Measurements from ENCODE around the gene NEK10. TPM values are rescaled to one million over a fixed set of nuclear protein-coding genes. Genes with fewer than 3 reads are reported as not detected.

The NEK10 gene
- total RNA-seq, 1 donor from 2014 or later, result 0.67 TPM

DNA sequence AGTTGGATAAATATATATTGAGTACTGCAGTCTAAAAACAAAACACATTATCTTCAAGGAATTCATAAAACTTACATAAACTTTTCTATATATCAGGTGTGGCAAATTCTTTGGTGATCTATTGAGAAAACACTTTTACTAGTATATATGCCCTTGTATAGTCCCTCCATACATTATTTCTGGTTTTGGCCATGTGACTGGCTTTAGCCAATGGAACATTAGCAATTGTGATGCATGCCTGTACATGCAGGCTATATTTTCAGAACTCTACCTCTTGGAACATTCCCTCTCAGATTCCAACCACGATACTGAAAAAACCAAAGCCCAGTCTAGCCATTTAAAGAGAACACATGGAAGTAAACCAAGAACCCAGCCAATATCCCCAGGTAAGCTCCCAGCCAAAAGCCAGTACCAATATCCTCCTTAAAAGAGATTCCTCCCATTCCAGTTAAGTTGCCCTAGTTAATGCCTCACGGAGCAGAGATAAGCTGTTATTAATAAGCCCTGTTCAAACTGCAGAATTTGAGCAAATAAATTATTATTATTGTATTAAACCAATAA, 152.8 kb downstream of the NEK10 start:
- Histone ChIP-seq H3K36me3 (ENCODE audit: control insufficient read depth, insufficient read depth, low read length) (no peaks in the 10 kb centered on the region), H3K27me3 (ENCODE audit: control insufficient read depth, insufficient read depth, low read length) (no peaks in the 10 kb centered on the region), H3K4me3 (ENCODE audit: low read depth, low read length) (no peak overlapping the region)
- TF ChIP-seq, protein P1, sequence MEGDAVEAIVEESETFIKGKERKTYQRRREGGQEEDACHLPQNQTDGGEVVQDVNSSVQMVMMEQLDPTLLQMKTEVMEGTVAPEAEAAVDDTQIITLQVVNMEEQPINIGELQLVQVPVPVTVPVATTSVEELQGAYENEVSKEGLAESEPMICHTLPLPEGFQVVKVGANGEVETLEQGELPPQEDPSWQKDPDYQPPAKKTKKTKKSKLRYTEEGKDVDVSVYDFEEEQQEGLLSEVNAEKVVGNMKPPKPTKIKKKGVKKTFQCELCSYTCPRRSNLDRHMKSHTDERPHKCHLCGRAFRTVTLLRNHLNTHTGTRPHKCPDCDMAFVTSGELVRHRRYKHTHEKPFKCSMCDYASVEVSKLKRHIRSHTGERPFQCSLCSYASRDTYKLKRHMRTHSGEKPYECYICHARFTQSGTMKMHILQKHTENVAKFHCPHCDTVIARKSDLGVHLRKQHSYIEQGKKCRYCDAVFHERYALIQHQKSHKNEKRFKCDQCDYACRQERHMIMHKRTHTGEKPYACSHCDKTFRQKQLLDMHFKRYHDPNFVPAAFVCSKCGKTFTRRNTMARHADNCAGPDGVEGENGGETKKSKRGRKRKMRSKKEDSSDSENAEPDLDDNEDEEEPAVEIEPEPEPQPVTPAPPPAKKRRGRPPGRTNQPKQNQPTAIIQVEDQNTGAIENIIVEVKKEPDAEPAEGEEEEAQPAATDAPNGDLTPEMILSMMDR (IDR thresholded peaks at IDR 0.05; ENCODE audit: insufficient read depth, low read length, poor library complexity, severe bottlenecking), result no peak
- no peak for DNase-seq (ENCODE audit: low read depth)

DNA sequence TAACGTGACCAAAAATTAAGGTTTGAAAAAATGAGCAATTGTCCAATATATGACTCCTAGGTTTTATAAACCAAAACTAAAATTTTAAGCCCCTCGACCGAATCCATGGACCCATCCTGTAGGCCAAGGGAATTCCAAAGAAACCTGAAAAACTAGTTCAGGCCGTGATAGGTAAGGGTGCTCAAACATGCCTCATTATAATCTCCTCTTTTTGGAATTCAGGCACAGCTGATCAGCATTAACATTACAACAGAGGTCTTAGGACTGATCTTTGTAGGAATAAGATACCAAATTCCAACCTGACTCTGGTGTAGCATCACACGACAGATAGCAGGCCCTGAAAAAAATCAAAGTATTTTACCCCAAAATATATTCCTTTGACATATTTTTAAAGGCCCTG, 155.7 kb downstream of the NEK10 start:
- TF ChIP-seq, protein P1 (IDR thresholded peaks at IDR 0.05; ENCODE audit: insufficient read depth, low read length, poor library complexity, severe bottlenecking), result no peak
- no peaks in the 10 kb centered on the region for H3K27me3 ChIP-seq (ENCODE audit: control insufficient read depth, insufficient read depth, low read length)
- DNase-seq (ENCODE audit: low read depth), result no peak
- H3K36me3 ChIP-seq (ENCODE audit: control insufficient read depth, insufficient read depth, low read length), result no peaks in the 10 kb centered on the region
- no peak overlapping the region for H3K4me3 ChIP-seq (ENCODE audit: low read depth, low read length)

DNA sequence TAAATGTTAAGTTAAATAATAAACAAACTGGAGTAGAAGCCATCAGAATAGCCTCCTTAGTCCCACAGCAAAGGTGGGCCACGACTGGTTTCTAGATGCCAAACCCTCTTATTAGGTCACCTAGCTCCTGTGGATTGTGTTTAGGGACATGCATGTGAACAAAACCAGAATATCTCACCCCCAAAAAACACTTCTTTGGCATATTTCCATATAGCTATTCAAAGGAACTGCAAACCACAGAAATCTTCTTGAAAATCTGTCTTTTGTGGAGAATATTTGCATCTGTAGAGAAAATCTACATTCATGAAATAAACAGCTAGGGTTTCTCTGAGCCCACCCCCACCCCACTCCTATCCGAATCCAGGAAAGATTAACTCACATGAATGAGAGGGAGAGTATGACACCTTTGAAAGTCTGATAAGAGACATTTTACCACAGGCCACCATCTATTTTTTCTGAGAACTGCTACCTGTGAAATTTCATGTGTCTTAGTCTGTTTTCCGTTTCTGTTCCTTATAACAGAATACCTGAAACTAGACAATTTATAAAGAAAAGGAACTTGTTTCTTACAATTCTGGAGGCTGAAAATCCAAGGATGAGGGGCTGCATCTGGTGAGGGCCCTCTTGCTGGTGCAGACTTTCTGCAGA, 159.4 kb downstream of the NEK10 start:
- H3K4me3 ChIP-seq (ENCODE audit: low read depth, low read length), result no peak overlapping the region
- no peaks in the 10 kb centered on the region for H3K36me3 ChIP-seq (ENCODE audit: control insufficient read depth, insufficient read depth, low read length)
- no peak for DNase-seq (ENCODE audit: low read depth)
- no peaks in the 10 kb centered on the region for H3K27me3 ChIP-seq (ENCODE audit: control insufficient read depth, insufficient read depth, low read length)
- TF ChIP-seq, protein P1 (IDR thresholded peaks at IDR 0.05; ENCODE audit: insufficient read depth, low read length, poor library complexity, severe bottlenecking), result no peak

DNA sequence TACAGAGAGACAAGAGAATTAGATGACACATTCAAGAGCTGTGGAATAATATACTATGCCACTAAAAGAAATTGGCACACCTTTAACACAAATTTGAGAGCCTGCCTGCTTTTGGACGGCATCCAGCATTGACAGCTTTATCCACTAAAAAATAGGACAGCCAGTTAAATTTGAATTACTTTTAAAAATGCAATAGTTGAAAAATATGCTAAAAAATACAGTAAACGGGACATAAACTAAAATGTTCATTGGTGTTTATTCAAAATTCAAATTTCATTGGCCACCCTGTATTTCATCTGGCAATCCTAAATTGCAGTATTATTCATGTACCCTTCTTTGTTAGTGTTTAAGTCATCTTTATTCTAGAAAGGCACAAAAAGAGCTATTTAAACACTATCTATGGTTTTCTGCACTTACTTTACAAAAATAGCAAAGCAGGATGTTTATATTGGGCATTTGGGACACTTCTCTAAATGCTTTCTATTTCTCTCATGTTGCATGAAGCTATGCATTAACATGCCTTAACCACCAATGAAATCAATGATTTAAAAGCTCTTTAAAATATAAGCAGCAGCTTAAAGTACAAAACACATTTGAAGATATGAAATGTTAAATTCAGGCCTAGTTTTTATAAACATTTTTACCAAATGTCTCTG, 160.1 kb downstream of the NEK10 start:
- no peaks in the 10 kb centered on the region for H3K36me3 ChIP-seq (ENCODE audit: control insufficient read depth, insufficient read depth, low read length)
- no peaks in the 10 kb centered on the region for H3K27me3 ChIP-seq (ENCODE audit: control insufficient read depth, insufficient read depth, low read length)
- TF ChIP-seq, protein P1 (IDR thresholded peaks at IDR 0.05; ENCODE audit: insufficient read depth, low read length, poor library complexity, severe bottlenecking), result no peak
- no peak overlapping the region for H3K4me3 ChIP-seq (ENCODE audit: low read depth, low read length)
- no peak for DNase-seq (ENCODE audit: low read depth)

DNA sequence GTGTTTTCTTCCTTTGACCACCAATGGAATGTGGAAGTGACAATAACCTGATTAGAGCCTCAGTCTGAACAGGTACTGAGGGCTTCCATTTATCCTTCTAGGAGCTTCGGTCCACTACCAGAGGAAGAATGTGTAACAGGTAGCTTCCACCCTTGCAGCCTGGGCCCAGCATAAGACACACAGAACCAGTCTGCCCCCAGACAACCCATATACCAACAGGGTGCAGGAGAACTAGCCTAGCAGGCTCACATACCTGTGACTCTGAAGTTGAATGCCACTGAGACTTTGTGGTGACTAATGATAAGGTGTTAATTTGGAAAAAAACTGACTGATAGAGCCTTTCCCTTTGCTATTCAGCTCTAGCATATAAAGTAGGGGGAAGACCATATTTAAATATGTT, 166.2 kb downstream of the NEK10 start:
- TF ChIP-seq, protein P1 (IDR thresholded peaks at IDR 0.05; ENCODE audit: insufficient read depth, low read length, poor library complexity, severe bottlenecking), result no peak
- no peaks in the 10 kb centered on the region for H3K36me3 ChIP-seq (ENCODE audit: control insufficient read depth, insufficient read depth, low read length)
- no peak for DNase-seq (ENCODE audit: low read depth)
- H3K27me3 ChIP-seq (ENCODE audit: control insufficient read depth, insufficient read depth, low read length), result no peaks in the 10 kb centered on the region
- no peak overlapping the region for H3K4me3 ChIP-seq (ENCODE audit: low read depth, low read length)
